ENCODE results near the gene NT5DC2. TPM values are rescaled to one million over a fixed set of nuclear protein-coding genes. Genes with fewer than 3 reads are reported as not detected.
"Not testable (repeated sequence)": the region's sequence is repeated elsewhere in the genome, so short reads cannot be mapped to it uniquely, and the experiment has no call there.

Gene NT5DC2
- total RNA-seq, 1 donor, result 40.4 TPM

DNA sequence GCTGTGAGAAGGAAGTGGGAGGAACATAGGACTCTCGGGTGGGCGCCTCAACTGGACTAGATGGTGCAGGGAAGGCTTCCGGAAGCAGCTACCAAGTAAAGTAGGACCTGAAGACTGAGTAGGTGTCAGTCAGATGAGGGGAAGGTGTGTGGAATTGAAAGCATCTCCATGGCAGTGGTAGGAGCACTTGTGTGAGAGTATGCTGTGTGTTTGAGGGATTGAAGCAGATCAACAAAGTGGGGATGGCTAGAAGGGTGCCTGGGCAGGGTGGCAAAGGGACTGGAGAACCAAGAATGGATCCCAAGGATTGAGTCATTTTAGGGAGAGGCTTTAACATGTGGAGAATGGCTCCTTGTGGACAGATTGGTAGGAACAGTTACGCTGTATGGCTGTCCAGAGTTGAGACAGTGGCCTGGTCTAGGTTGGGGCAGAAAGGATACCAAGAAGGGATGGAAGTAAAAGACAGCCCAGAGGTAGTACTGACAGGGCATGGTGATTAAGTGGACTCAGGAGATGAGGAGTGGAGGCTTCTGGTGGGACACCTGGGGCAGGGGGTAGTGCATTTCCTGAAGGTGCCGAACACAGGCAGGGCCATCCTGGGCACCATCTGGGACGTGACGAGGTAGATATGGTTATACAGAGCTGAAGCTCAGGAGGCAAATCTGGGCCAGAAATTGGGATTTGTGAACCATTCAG is 4.2 kb upstream of the NT5DC2 start:
- DNase-seq (ENCODE audit: low read depth in 2 of 3, low spot score in 2 of 3), result no peak

GRCh38 chr3:52537165-52537620 is 3.5 kb upstream of the NT5DC2 start:
- DNase-seq (ENCODE audit: low read depth in 2 of 3, low spot score in 2 of 3), result no peak

- peak; percentile 97 to 99 (median 98) for DNase-seq (ENCODE audit: low read depth in 2 of 3, low spot score in 2 of 3)
Observed at GRCh38 chr3:52536369-52537164, 2.9 kb upstream of the NT5DC2 start, which contains the start of gene UQCC5. UQCC5 (plus strand) TSS chr3:52536605; CDS start chr3:52536756, 151 bp downstream.

- DNase-seq (ENCODE audit: low read depth in 2 of 3, low spot score in 2 of 3), result no peak
Observed at GRCh38 chr3:52536112-52536368, 2.4 kb upstream of the NT5DC2 start.

DNA sequence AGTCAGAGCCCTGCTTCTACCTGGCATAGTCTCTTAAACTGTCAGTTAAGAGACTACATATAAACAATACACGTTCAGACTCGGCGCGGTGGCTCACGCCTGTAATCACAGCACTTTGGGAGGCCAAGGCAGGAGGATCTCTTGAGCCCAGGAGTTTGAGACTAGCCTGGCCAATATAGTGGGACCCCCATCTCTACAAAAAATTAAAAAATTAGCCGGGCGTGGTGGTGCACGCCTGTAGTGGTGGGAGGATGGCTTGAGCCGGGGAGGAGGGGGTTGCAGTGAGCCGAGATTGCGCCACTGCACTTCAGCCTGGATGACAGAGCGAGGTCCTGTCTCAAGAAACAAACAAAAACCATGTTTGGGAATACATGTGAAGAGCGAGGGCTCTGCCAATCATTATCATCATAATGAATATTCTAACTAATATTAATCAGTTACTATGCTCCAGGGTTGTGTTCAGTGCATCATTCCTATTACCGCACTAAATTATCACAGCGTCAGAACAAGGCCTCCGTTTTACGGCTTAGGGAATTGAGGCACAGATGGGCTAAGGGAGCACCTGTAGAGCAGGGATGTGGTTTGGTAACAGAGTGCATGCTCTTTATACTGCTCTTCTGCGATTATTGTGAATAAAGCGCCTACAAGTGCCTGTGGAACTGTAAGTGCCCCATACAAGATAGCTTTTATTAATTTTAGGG is 1.9 kb upstream of the NT5DC2 start:
- DNase-seq (ENCODE audit: low read depth in 2 of 3, low spot score in 2 of 3), result no peak

GRCh38 chr3:52534281-52535183 is 875 bp upstream of the NT5DC2 start:
- DNase-seq (ENCODE audit: low read depth in 2 of 3, low spot score in 2 of 3), result no peak

- no peak for DNase-seq (ENCODE audit: low read depth in 2 of 3, low spot score in 2 of 3)
Observed at GRCh38 chr3:52532838-52533622, 627 bp downstream of the NT5DC2 start.

DNA sequence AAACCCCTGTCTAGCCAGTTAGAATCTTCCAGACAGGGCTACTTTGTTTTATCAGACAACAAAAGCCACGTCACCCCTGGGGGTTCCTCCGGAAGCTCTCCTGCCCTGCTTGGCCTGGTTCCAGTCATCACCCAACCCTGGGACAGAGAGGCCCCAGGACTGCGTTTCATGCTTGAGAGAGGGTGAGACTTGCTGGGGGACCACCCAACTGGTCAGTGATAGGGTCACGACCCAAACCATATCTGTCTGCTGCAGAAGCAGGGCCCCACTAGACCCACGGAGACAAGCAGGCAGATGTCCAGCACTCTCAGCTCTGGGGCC is 1.2 kb downstream of the NT5DC2 start:
- DNase-seq (ENCODE audit: low read depth in 2 of 3, low spot score in 2 of 3), result peak in 2 of 3 donors; percentile 74 to 77

GRCh38 chr3:52531860-52532516 is 1.7 kb downstream of the NT5DC2 start:
- no peak for DNase-seq (ENCODE audit: low read depth in 2 of 3, low spot score in 2 of 3)

DNA sequence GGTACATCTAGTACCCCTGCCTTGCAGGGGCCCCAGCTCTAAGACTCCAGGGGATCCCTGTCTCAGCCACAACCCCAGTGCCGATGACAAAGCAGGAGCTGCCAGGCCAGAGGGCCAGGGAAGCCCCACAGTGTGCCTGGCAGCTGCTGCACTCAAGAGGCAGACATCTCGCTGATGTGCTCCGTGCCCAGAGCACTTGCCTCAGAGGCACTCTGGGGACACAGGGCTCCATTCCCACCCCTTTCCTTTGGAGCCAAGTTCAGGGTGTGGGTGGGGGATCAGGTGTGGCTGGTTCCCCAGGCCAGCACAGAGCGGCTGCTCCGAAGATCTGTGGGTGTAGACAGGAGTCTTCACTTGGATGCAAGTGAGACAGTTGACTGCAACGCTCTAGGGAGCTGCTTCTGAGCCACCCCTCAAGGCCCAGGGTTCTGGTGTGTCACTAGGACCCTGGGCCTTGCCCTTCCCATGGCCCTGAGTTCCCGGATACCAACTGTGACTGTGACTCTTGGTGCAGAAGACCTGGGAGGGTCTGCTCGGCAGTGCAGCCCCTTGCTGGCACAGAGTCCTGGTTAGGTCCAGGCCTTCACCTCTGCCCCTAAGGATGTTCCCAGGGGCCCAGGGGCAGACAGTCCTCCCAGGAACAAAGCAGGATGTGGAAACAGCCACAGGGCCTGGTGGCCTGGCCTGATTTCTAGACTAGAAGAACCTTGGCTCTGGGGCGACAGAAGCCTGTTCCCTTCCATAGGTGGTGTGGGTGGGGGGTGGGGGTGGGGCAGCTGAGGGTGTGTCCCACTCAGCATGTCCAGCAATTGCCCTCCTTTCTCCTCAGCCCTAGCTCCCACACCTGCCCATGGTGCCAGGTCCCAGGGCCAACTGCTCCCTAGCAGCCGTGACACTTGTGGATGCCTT is 2.5 kb downstream of the NT5DC2 start:
- no peak for DNase-seq (ENCODE audit: low read depth in 2 of 3, low spot score in 2 of 3)

- no peak for DNase-seq (ENCODE audit: low read depth in 2 of 3, low spot score in 2 of 3)
Observed at GRCh38 chr3:52529376-52530333, 4.0 kb downstream of the NT5DC2 start.

DNA sequence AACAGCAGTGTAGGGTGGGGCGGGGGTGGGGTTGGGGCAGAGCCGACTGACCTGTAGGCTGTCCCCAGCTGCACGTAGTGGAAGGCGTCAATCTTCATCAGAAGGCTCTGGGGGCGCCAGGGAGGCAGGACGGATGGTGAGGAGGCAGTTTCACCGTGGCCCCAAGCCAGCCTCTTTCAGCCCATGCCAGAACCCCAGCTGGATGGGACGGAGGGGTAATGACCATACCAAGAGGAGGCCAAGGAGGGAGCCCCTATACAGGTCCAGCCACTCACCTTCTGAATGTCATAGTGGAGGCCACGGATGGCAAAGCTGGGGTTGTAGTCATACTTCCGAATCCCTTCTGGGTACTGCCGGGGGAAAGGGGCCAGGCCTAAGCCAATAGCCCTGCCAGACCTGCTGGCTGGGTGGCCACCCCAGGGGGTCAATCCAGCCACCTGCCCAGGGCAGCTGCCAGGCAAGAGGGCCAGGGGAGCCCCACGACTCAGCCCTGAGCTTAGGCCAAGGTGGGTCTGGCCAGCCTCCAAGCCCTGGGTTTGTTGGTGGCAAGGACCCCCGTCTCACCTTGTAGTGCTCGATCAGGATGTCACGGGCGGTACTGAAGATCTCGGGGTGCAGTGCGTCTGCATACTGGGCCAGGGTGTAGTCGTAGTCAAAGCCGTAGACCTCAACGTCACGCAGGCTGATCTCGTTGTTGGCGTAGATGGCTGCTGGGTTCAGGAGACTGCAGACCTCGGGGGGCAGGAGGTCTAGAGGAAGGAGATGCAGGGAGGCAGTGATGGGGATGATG is 4.9 kb downstream of the NT5DC2 start:
- no peak for DNase-seq (ENCODE audit: low read depth in 2 of 3, low spot score in 2 of 3)

GRCh38 chr3:52527732-52528585 is 5.7 kb downstream of the NT5DC2 start:
- no peak for DNase-seq (ENCODE audit: low read depth in 2 of 3, low spot score in 2 of 3)

DNA sequence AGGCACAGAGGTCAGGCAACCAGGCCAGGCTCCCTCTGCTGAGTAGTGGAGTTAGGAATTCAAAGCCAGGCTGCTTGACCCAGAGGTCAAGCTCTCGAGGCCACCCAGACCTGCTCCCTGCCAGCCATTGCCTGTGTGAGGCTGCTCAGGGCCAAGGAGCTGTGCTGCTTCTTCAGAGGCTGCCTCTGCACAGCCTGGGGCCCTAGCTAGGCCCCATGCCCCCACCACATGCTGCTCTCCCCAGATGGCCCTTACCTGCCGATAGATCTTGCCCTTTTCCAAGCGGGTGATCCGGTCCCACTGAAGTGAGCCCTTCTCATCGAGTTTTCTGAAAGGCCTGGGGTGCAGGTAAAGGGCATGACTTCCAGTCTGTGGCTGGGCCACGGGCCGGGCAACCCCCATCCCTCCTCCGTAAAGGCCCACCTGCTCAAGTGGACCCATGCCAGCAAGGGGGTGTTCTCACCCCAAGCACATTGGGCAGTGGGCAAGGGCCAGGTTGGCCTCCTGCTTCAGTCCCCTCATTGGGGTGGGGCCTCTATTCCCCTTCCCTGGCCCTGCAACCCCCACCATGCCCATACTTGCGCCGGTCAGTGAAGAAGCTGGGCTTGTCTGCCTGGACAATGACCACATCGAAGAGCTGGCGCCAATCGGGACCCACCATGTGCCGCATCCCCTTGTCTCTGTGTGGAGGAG is 6.5 kb downstream of the NT5DC2 start:
- DNase-seq (ENCODE audit: low read depth in 2 of 3, low spot score in 2 of 3), result no peak

- DNase-seq (ENCODE audit: low read depth in 2 of 3, low spot score in 2 of 3), result not testable (repeated sequence)
Observed at GRCh38 chr3:52526671-52527038, 7.0 kb downstream of the NT5DC2 start.
